Neural cell (in vitro differentiated cells): ENCODE results near the gene MYO1G. TPM values are rescaled to one million over a fixed set of nuclear protein-coding genes. Genes with fewer than 3 reads are reported as not detected.

Experiments used
- H2AFZ ChIP-seq: fragments of 200-600, 300-800 bp; sonication (generic), shearing (Covaris generic); 2 replicates; pipeline ENCODE4 v1.6.0; 2014; ENCODE audit warnings: low read depth, mild to moderate bottlenecking, antibody characterized with exemption, low read length, moderate library complexity
- H3F3A ChIP-seq: fragments of 200-600 bp; shearing (Covaris generic); 2 replicates; pipeline ENCODE4 v1.6.1; 2016; ENCODE audit warnings: mild to moderate bottlenecking, moderate library complexity, mixed read lengths, antibody characterized with exemption, low read length; ENCODE audit not compliant: insufficient read depth, poor library complexity, severe bottlenecking
- H3K27ac ChIP-seq: fragments of 200-600, 300-800 bp; sonication (generic), shearing (Covaris generic); 2 replicates; pipeline ENCODE4 v1.5.1; 2014; ENCODE audit warnings: mild to moderate bottlenecking, low read length, moderate library complexity
- H3K27me3 ChIP-seq: fragments of 300-800, 200-600 bp; sonication (generic), shearing (Covaris generic); 2 replicates; pipeline ENCODE4 v1.6.0; 2014; ENCODE audit warnings: mild to moderate bottlenecking, low read depth, low read length, moderate library complexity; ENCODE audit not compliant: insufficient read depth
- H3K36me3 ChIP-seq: fragments of 300-800, 200-600 bp; sonication (generic), shearing (Covaris generic); 2 replicates; pipeline ENCODE4 v1.5.1; 2014; ENCODE audit warnings: mild to moderate bottlenecking, antibody characterized with exemption, low read length, moderate library complexity; ENCODE audit not compliant: insufficient read depth
- H3K4me2 ChIP-seq: fragments of 300-800, 200-600 bp; sonication (generic), shearing (Covaris generic); 2 replicates; pipeline ENCODE4 v1.6.0; 2014; ENCODE audit warnings: mild to moderate bottlenecking, low read length
- H3K4me3 ChIP-seq: fragments of 300-800, 200-600 bp; sonication (generic), shearing (Covaris generic); 2 replicates; pipeline ENCODE4 v1.5.1; 2014; ENCODE audit warnings: mild to moderate bottlenecking, low read length, moderate library complexity
- H3K79me2 ChIP-seq: fragments of 200-600 bp; shearing (Covaris generic); replicated peaks from 2 replicates; pipeline ENCODE4 v1.6.0; 2014; ENCODE audit warnings: mild to moderate bottlenecking, low read length, moderate library complexity; ENCODE audit not compliant: insufficient read depth
- H3K9ac ChIP-seq: fragments of 300-800, 200-600 bp; sonication (generic), shearing (Covaris generic); 2 replicates; pipeline ENCODE4 v1.6.1; 2016; ENCODE audit warnings: mild to moderate bottlenecking, low read length, mixed read lengths
- H3K9me2 ChIP-seq: fragments of 200-600 bp; shearing (Covaris generic); 2 replicates; pipeline ENCODE4 v1.6.1; 2016; ENCODE audit warnings: mild to moderate bottlenecking, low read length, mixed read lengths; ENCODE audit not compliant: insufficient read depth
- H3K9me3 ChIP-seq: fragments of 200-600, 300-800 bp; sonication (generic), shearing (Covaris generic); 2 replicates; pipeline ENCODE4 v1.6.1; 2016; ENCODE audit warnings: mild to moderate bottlenecking, mixed run types, low read length, moderate library complexity, mixed read lengths
- H4K20me1 ChIP-seq: fragments of 200-600 bp; shearing (Covaris generic); 2 replicates; pipeline ENCODE4 v1.6.1; 2016; ENCODE audit warnings: mild to moderate bottlenecking, mixed run types; ENCODE audit not compliant: insufficient read depth
- CTCF ChIP-seq: fragments of 450-650 bp; IDR thresholded peaks from 2 replicates; pipeline ENCODE4 v1.5.1; 2014; ENCODE audit warnings: antibody characterized with exemption, mild to moderate bottlenecking, moderate library complexity; ENCODE audit not compliant: poor library complexity, severe bottlenecking
- EP300 ChIP-seq: fragments of 450-650 bp; conservative IDR thresholded peaks from 2 replicates; pipeline ENCODE4 v1.6.1; 2014; ENCODE audit warnings: antibody characterized with exemption, mild to moderate bottlenecking, moderate library complexity; ENCODE audit not compliant: poor library complexity, severe bottlenecking
- EZH2 ChIP-seq: fragments of 200-600, 300-800 bp; shearing (Covaris generic), sonication (generic); IDR thresholded peaks from 2 replicates; pipeline ENCODE4 v1.6.1; 2014; ENCODE audit warnings: antibody characterized with exemption, low read length, borderline replicate concordance, mild to moderate bottlenecking; ENCODE audit not compliant: insufficient read depth, poor library complexity, severe bottlenecking
- MXI1 ChIP-seq: fragments of 450-650 bp; conservative IDR thresholded peaks from 2 replicates; pipeline ENCODE4 v1.6.1; 2014; ENCODE audit warnings: antibody characterized with exemption, mild to moderate bottlenecking; ENCODE audit not compliant: poor library complexity, severe bottlenecking
- POLR2AphosphoS5 ChIP-seq: IDR thresholded peaks from 2 replicates; pipeline ENCODE4 v1.6.1; 2012
- RAD21 ChIP-seq: fragments of 450-650 bp; conservative IDR thresholded peaks from 2 replicates; pipeline ENCODE4 v1.6.1; 2014; ENCODE audit warnings: antibody characterized with exemption, mild to moderate bottlenecking, moderate library complexity
- REST ChIP-seq: IDR thresholded peaks from 2 replicates; pipeline ENCODE4 v1.6.1; 2012; ENCODE audit warnings: borderline replicate concordance
- SMC3 ChIP-seq: fragments of 450-650 bp; conservative IDR thresholded peaks from 2 replicates; pipeline ENCODE4 v1.6.1; 2014; ENCODE audit warnings: antibody characterized with exemption, mild to moderate bottlenecking, moderate library complexity; ENCODE audit not compliant: poor library complexity
- TAF1 ChIP-seq: IDR thresholded peaks from 2 replicates; pipeline ENCODE4 v1.6.1; 2012; ENCODE audit warnings: low read depth
- polyA plus RNA-seq: library from polyadenylated mRNA; depleted of rRNA; stranded (reverse); fragments of >200 nt; gene quantifications from 2 replicates; pipeline ENCODE4 v1.2.3, GENCODE V29; 2014

MYO1G gene
- polyA plus RNA-seq, 1 donor from 2014 or later = 0.38 TPM

GRCh38 chr7:44953156-44953555 lies 25.7 kb downstream of the MYO1G start:
- Histone ChIP-seq H3K36me3 (no peaks in the 10 kb centered on the region), H3K4me3 (no peak overlapping the region), H2AFZ (no peak overlapping the region), H3F3A (no peaks in the 10 kb centered on the region), H3K4me2 (no peak overlapping the region), H3K79me2 (no peaks in the 10 kb centered on the region), H3K9me2 (no peaks in the 10 kb centered on the region), H3K9ac (no peak overlapping the region), H3K9me3 (no peaks in the 10 kb centered on the region), H3K27me3 (no peaks in the 10 kb centered on the region), H4K20me1 (no peaks in the 10 kb centered on the region), H3K27ac (no peak overlapping the region)
- TF ChIP-seq REST (no peak), MXI1 (no peak), EP300 (no peak), EZH2 (no peak), SMC3 (no peak), POLR2AphosphoS5 (no peak), RAD21 (no peak), CTCF (no peak), TAF1 (no peak)

- Histone ChIP-seq H3K27ac (no peak overlapping the region), H3K4me3 (no peak overlapping the region), H4K20me1 (no peaks in the 10 kb centered on the region), H3F3A (no peaks in the 10 kb centered on the region), H3K9ac (no peak overlapping the region), H3K36me3 (no peaks in the 10 kb centered on the region), H2AFZ (no peak overlapping the region), H3K9me3 (no peaks in the 10 kb centered on the region), H3K79me2 (no peaks in the 10 kb centered on the region), H3K27me3 (no peaks in the 10 kb centered on the region), H3K4me2 (no peak overlapping the region), H3K9me2 (no peaks in the 10 kb centered on the region)
- TF ChIP-seq TAF1 (no peak), REST (no peak), RAD21 (no peak), SMC3 (no peak), EZH2 (no peak), POLR2AphosphoS5 (no peak), MXI1 (no peak), CTCF (no peak), EP300 (no peak)
Measured at GRCh38 chr7:44949303-44949702, 29.5 kb downstream of the MYO1G start.
